Activated T-cell treated with anti-CD3 and anti-CD28 coated beads, Interleukin-2, amount 50 U/mL, for 1 hour (primary cell): ENCODE measurements around the gene PITRM1.
"Not testable (repeated sequence)": the region's sequence is repeated elsewhere in the genome, so short reads cannot be mapped to it uniquely, and the experiment has no call there.

Experiments
- DNase-seq: peaks from one replicate; pipeline ENCODE4 v3.0.0-alpha.2; 2020

Gene PITRM1

DNA sequence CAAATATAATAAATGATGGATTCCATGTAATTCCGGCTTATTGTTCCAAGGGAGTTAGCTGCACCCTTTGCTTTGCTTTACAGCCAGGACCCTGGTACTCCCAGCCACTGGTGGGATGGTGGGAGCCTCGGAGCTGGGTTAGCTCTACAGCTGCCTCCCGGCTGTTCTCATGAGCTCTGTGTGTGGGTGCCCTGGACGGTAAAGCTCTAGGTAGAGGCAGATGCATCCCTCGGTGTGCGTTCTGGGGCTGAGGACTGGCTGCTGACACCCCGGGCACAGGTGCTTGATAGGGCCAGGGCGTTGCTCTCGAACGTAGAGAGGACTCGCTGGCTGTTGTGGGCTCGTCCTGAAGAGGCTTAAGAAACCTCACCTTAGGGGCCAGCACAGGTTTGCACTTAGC lies 55.1 kb downstream of the PITRM1 start:
- DNase-seq, result no peak

DNA sequence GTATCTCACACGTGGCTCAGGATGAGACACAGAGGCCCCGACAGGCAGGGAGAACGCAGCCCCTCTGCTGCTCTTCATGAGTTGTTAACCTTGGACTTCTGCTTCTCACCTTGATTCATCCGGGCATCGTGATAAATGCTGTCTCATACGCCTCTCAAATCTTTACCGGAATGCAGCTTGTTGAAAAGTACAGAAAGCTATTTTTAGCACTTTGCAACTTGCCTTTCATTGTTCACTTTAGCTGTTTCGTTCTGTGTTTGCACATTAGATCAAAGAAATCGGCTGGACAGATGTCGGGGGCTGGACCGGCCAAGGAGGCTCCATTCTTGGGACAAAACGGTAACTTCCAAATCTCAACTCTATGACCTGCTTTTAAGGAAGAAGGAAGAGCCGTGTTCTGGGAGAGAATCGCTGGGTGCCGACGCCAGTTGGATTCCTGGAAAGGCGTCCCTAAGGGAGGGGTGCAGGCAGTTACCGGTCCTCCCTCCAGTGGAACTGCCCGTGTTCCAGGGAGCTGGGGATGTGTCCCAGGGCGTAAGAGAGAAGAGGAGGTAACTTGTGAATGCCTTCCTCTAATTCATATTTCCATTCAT lies 56.0 kb downstream of the PITRM1 start:
- no peak for DNase-seq

DNA sequence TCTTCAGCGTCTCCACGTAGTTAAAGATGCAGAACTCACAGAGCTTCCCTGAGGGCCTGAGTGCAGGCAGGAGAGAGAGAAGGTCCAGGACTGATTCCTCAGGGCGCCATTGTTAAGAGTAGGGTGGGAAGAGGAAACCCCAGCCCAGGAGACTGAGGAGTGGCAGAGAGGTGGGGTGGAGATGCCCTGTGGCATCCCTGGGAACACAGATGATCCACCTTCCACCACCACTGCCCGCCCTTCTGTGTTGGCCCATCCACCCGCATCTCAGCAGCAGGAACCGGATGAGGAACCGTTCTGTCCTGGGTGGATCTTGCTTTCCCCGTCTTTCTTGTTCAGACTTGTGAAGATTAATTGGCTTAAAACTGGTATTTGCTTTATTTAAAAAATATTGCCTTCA lies 56.9 kb downstream of the PITRM1 start:
- no peak for DNase-seq

DNA sequence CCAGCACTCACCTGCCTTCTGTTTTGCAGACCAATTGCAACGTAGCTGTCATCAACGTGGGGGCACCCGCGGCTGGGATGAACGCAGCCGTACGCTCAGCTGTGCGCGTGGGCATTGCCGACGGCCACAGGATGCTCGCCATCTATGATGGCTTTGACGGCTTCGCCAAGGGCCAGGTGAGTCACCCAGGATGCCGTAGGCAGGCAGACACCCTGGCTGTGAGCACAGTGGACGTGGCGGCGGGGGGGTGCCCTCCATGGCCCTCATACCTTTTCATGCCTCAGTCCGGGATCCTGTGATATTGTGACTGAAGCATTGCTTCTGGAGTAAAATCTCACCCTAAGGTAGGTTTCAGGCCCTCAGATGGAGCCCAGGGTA lies 59.2 kb downstream of the PITRM1 start:
- DNase-seq, result no peak

DNA sequence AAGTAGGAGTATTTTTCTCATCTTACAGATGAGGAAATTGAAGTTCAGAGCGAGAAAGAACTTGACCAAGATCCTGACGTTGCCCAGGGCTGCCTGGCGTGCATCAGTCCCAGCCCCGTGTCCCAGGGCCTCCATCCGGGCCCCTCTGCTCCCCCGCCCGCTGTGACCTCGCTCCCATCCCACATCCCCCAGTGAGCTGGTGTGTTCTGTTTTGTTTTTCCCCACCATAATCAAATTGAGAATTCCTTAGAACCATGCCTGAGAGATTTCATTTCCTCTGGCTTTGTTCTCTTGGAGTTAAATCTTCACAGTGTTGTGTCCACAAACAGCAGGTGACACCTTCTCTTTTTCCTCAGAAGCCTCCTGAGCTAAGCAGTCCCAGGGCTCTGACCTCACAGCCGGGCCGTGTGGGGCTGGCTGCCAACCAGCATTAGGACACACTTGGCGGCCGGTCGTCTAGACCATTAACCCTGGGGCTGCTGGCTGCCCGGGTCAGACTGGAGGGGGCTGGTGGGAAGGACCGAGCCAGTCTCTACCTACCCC lies 60.9 kb downstream of the PITRM1 start:
- no peak for DNase-seq

- DNase-seq, result no peak
These were observed 61.6 kb downstream of the PITRM1 start for GRCh38 chr10:3110782-3111620.

- no peak for DNase-seq
These were observed 62.9 kb downstream of the PITRM1 start for GRCh38 chr10:3109633-3110032.

DNA sequence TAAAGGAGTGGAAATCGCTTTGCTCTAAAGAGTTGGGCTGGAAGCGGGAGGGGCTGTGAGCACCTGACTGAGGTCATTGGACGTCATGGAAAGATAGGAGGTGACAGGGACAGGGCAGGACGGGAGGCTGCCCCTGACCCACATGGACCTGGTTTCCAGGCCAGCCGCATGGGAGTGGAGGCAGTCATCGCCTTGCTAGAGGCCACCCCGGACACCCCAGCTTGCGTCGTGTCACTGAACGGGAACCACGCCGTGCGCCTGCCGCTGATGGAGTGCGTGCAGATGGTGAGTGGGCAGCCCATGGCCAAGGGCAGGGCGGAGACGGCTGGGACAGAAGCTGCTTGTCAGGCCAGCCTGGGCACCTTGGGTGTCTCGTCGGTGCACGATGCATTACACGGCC lies 63.4 kb downstream of the PITRM1 start:
- DNase-seq, result no peak

DNA sequence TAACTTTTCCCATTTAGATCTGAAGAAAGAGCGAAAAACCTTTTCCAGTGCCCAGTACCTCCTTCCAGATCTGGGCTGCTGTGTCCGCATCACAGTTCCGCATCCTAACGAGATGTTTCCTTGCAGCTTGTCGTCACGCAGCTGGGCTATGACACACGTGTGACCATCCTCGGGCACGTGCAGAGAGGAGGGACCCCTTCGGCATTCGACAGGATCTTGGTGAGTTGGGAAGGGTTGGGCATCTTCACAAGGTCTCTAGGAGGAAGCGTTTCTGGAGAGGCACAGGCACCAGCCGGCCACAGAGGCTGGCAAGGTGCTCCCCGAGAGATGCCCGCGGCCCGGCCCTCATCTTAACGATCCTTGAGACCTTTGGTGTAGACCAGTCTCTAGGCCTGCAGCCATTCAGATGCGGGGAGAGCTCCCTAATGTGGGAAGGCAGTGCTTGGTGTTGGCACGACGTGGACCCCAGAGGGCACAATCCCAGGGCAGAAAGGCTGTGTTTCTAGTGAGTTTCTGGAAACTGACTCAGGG lies 63.9 kb downstream of the PITRM1 start:
- no peak for DNase-seq

- DNase-seq, result no peak
These were observed 64.5 kb downstream of the PITRM1 start for GRCh38 chr10:3108033-3108432.

- no peak for DNase-seq
These were observed 65.1 kb downstream of the PITRM1 start for GRCh38 chr10:3107426-3107961.

DNA sequence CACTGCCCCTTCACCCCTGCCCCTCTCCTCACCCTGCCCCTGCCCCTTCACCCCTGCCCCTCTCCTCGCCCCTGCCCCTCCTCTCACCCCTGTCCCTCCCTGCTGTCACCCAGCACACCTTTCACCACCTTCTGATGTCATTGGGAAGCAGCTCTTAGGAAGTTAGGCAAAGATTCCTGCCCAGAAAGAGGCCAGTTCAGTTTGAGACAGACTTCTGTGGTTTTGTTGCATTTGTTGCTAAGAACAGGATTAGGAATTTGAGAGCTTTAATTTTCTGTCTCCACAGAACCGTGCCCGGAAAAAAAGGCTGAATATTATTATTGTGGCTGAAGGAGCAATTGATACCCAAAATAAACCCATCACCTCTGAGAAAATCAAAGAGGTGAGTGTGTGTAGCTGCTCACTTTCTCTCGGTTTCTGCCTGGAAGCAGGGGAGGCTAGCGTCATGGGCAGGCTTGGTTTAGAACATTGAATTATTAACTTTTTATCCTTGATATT lies 65.6 kb downstream of the PITRM1 start:
- no peak for DNase-seq

- DNase-seq, result not testable (repeated sequence)
These were observed 66.3 kb downstream of the PITRM1 start for GRCh38 chr10:3106328-3106727.

- no peak for DNase-seq
These were observed 66.7 kb downstream of the PITRM1 start for GRCh38 chr10:3105905-3106304.

DNA sequence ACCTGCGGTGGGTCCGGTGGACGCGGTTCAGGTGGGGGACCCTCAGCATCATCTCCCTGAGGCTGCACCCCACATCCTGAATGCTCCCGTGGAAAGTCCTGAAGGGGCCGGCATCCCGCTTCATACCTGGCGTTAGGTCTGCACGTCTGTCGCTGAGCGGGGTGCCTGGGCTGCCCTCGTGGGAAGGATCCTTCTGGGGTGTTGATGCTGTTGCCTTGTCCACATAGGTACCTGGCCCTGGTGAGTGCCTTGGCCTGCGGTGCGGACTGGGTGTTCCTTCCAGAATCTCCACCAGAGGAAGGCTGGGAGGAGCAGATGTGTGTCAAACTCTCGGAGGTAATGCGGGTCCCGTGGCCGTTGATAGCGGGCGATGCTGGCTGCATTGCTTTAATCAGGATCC lies 67.4 kb downstream of the PITRM1 start:
- no peak for DNase-seq

GRCh38 chr10:3104251-3104918 lies 68.2 kb downstream of the PITRM1 start:
- DNase-seq, result no peak

- DNase-seq, result no peak
These were observed 68.9 kb downstream of the PITRM1 start for GRCh38 chr10:3103646-3104045.

- DNase-seq, result no peak
These were observed 69.7 kb downstream of the PITRM1 start for GRCh38 chr10:3102720-3103427.

GRCh38 chr10:3100856-3101640 lies 71.5 kb downstream of the PITRM1 start:
- DNase-seq, result no peak

DNA sequence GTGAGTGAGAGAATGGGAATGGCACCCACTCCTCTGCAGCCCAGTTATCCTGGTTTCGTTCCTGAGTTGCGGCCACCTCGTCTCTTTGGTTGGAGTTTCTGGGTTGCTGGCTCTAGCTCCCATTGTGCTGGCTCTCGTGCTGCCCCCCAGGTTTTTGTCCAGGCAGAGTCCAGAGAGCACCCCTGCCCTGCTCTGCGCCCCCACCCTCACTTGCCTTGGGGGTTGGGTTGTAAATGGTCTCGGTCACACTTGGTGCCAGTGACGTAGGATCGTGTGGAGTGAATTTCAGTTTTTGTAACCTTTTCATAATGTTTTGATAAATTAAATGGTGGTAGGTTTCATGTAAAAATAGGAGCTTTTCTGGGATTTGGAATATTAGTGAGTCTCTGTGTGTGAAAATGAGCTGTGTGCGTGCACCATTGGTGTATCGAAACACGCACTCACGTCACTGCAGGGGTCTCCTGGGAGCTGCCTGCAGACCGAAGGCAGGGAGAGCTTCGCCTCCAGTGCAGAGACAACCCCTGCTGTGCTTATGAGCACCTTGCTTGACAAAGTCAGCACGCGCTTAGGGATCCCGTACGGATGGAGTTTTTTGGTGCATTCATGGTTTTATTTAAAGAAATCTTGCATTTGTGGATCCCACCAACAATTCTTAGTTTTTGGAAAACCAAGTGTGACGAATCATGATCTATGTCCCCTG lies 72.3 kb downstream of the PITRM1 start:
- no peak for DNase-seq
